Stimulated activated CD4-positive, alpha-beta T cell treated with anti-CD3 and anti-CD28 coated beads, TNF-alpha, amount 100 ng/mL, for 24 hours (primary cell): Measurements from ENCODE around the gene ZNF662.
"Not testable (repeated sequence)": the region's sequence is repeated elsewhere in the genome, so short reads cannot be mapped to it uniquely, and the experiment has no call there.

ENCODE experiments used
- DNase-seq, 3 experiments: peaks; one replicate each; pipeline ENCODE4 v3.0.0-alpha.2; 2020; ENCODE audit warnings: low read depth in 3 of 3

ZNF662 gene

DNA sequence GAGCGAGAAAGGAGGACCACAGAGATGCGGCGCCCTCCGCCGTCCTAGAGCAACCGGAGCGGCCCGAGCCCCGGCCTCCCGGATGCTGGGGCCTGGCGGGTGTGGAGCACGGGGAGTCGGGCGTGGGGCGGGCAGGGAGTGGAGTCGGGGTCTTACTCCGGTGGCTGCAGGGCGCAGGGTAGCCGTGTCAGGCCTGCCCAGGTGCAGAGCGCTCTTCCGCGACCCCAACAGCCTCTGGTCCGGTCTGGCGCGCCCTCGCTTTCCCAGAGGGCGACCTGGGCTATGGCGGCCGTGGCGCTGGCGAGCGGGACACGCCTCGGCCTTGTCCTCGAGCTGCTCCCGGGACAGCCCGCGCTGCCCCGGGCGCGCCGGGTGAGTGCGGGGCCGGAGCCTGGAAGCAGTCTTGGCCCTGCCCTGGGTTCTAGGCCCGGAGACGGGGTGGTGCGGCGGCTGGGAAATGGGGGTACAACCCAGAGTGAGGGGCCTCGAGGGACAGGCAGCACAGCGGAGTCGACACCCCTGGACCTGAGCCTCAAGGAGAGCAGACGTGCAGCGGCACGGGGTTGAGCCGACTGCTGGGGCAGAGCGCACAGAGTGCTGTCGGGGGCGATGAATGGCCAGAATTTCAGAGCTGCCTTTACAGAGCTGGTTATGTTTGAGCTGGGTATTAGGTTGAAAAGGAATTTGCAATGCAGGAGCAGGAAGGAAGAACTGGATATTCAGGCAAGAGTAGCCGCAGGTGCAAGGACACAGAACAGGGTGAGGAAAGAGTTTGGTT, at the start of gene ZNF662:
Gene ZNF662, plus strand, starts transcription at position 73 of the 778 bp plus-strand sequence. CDS start 1,973 bp downstream, outside the sequence.
- peak in 1 of 3 experiments; percentile 30 for DNase-seq

DNA sequence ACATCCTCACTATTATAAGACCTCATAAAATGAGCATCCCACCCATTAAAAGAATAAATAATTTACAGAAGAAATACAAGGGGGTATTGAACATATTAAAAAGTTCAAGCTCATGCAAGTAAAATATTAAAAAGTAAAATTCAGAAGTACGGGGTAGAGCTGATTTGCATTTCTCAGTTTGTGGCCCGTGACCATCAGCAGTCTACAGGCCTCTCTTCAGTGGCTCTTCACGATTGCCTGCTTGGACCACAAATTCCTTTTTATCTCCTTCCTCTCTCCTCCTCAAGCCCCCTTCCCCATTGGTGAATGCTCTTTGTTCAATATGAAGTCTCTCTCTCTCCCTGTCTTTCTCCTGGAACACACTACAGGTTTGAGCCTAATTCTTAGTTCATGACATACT, 49.4 kb upstream of the ZNF662 start:
- DNase-seq = no peak

DNA sequence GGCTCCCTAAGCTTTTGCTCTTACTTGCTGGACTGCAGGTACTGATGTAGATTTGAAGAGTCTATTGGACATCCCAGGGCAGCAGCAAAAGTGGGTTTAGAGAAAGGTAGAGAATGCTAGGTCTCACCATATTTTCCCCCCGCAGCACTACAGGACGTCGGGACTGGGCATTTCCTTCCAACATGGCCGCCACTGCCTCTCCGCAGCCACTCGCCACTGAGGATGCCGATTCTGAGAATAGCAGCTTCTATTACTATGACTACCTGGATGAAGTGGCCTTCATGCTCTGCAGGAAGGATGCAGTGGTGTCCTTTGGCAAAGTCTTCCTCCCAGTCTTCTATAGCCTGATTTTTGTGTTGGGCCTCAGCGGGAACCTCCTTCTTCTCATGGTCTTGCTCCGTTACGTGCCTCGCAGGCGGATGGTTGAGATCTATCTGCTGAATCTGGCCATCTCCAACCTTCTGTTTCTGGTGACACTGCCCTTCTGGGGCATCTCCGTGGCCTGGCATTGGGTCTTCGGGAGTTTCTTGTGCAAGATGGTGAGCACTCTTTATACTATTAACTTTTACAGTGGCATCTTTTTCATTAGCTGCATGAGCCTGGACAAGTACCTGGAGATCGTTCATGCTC, 41.5 kb upstream of the ZNF662 start:
- DNase-seq = no peak

DNA sequence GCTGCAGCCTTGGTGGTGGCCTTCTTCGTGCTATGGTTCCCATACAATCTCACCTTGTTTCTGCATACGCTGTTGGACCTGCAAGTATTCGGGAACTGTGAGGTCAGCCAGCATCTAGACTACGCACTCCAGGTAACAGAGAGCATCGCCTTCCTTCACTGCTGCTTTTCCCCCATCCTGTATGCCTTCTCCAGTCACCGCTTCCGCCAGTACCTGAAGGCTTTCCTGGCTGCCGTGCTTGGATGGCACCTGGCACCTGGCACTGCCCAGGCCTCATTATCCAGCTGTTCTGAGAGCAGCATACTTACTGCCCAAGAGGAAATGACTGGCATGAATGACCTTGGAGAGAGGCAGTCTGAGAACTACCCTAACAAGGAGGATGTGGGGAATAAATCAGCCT, 40.7 kb upstream of the ZNF662 start:
- no peak for DNase-seq

DNA sequence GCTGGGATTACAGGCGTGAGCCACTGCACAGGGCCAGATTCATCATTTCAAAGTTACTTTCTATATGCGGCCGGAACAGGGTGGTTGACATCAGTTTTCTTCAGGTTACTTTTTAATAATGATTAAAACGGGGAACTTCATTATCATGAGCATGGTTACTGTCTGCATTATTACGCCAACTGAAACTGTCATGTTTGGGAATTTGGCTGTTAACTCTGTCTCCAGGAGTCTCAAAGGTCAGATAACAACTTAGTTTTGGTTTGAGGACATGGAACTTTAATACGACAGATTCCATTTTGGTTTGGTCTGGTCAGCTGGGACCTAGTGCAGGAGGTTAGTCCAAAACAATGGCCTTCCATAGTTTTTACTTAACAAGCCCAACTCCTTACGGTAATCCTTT, 38.8 kb upstream of the ZNF662 start:
- no peak for DNase-seq

DNA sequence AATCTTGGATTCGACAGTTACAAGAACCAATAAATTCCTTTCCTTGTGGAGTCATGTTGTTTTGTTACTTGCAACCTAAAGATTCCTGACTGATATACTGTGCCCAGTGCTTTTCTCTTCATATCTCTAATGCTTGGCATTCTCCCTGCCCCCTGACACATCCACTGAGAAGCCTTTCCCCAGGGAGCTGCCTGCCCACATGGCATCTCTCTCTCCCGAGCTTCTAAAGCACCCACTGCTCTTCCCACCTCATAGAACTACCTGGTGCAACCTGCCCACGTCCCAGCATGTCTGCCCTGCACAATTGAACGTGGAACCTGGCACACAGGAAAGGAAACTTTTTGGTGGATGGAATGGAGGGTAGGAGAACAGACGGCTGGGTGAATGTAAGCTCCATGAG, 37.1 kb upstream of the ZNF662 start:
- DNase-seq = no peak

DNA sequence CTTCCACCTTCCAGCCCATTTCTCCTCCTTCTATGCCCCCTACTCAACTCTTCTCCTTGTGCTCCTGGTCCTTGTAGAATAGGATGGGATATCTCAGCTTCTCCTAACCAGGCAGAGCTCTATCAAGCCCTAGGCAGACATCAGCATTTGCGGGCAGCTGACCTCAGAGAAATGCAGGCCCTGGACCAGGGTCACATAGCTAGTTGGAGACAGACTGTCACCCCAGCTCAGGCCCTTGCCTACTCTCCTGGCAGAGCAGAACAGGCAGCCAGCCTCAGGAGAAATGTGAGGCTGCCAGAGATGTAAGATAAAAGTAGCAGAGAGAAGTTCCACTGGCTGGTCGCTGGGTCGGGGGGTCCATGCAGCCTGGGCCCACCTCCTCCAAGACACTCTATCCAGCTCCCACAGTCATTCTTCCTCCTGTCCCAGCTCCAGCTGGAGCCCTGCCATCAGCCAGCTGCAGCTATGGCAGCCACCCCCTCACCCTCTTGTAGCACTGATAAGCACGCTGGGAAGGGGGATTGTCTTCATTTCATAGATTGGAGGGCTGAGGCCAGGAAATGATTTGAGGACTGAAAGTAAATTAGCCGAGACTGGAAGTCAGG, 34.2 kb upstream of the ZNF662 start:
- no peak for DNase-seq

DNA sequence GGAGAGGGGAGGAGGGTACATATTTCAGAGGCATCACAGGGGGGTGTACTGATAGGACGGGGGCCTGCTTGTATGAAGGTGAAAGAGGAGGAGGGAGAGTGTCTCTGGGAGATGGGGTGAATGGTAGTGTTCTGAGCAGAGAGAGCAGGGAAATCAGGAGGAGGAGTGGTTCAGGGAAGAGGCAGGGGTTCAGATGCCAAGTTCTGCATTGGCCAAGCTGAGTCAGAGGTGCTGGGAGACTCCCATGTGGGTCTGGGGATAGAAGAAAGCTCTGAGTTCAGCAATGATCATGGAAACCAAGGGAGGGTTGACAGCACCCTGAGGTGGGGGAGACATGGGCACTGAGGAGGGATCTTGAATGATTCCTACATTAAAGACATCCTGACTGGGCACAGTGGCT, 33.2 kb upstream of the ZNF662 start:
- DNase-seq = no peak

DNA sequence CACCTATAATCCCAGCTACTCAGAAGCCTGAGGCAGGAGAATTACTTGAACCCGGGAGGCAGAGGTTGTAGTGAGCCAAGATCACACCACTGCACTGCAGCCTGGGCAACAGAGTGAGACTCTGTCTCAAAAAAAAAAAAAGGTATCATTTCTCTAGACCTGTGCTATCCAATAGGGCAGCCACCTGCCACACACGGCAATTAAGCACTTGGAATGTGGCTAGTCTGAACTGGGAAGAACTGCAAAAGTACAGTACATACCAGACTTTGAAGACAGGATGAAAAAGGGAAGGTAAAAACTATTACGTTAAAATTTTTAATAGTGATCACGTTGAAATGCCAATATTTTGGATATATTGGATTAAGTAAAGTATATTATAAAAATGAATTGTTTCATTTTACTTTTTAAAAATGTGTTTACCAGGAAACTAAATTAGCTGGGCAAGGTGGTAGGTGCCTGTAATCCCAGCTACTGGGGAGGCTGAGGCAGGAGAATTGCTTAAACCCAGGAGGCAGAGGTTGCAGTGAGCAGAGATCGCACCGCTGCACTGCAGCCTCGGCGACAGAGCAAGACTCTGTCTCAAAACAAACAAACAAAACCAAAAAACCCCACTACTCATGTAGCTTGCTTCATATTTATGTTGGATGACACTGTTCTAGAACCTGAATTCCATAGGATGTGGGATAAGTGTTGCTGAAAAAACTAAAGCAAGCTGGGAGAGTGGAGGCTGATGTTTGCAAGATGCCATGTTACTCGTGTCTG, 32.5 kb upstream of the ZNF662 start:
- no peak for DNase-seq

DNA sequence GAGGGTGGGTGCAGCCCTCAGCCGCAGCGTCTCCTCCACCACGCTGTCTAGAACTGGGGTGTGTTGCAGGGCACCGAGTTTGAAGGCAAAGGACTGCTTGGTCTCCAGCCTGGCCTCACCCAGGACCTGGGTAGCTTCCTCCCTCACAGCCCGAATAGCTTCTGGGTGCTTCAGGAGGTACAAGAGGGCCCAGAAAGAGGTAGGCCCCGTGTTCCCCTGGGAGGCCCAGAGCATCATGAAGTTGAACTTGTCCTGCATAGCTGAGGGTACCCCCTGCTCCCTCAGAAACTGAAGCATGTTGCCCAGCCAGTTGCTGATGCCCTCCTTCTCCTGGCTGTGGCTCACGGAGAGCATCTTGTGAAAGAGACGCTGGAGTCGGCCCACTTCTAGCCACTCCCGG, 31.2 kb upstream of the ZNF662 start:
- DNase-seq = no peak

DNA sequence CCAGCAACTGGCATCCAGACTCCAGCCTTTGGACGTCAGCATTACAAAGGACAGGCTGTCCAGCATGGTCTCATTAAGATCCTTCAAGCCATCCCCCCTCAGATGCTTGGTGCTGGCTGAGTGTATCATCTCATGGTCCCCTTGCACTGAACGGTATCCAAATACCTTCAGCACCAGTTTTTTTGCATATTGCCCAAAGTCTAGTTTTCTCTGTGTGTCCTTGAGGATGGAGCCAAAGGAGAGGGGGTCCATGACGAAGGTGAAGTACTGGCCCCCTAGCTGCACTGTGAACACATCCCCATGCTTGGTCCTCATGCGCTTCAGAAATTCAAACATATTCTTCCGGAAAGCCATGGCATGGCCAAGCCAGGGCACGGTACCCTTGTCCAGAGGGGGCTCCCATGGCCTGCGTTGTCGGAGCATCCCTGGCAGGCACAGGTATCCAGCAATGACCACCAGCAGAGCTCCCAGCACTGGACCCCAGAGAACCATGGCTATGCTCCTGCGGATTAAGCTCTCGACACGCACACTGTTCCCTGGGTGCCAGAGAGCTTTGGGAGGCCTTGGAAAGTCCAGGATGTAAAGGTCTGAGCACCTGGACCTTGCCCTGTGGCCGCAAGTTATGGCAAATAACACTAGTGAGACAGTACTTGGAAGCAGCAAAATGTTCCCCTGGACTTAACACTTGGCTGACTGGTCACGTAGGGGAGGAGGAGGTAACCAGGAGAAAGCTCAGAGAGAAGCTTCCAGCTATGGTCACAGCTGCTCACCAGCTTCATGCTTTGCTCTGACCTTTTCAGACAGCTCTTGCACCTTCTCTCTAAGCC, 30.4 kb upstream of the ZNF662 start, which contains the start of gene CYP8B1:
Gene CYP8B1, minus strand, starts transcription at position 555 of the 827 bp plus-strand sequence. Its CDS starts 63 bp downstream, at position 492.
- DNase-seq = no peak

DNA sequence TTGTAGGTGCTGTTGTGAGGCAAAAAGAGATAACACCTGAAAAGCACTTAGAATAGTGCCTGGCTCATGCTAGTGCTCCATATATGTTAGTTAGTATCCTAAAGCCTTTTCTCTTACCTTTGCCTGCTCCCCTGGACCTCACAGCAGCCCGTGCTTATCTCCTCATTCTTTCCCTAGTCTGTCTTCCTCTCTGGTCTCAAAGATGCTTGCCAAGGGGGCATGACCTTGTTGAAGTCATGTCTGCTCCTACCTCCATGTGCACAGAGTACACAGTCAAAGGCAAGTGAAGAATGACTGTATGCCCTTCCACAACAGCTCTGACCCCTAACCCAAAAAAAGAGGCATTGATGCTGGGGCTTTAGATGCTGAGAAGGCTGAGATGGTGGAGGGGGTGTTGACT, 29.5 kb upstream of the ZNF662 start:
- no peak for DNase-seq

DNA sequence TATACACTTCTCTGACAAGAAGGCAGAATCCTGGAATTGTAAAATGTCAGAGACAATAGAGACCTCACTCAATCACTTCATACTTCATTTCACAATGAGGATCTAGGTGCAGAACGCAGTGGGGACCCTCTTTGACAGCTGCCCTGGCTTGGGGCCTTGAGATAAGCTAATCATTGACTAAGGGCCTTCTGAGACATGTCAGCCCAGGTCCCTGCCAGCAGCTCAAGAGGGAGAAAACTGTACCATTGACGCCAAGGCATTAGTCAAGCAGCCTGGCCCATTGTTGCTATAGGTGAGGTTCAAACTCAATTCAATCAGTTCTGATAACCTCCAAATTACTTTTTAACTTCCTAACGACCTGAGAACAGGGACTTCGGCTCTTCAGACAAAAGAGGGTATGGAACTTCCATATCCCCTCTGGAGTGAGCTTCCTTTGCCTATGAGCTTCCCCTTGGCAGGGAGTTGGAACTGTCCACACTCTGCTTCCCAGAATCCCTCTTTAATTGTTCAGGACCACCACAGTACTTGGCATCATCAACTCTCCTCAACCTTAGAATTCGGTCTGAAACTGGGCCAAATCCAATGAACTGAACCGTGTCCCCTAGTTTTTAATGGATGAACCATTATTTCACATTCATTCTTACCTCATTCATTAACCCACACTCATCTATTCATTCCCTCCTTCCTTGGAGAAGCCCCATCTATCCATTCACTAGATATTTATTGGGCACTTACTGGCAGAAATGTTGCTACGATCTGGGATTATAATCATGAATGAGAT, 28.8 kb upstream of the ZNF662 start:
- no peak for DNase-seq

DNA sequence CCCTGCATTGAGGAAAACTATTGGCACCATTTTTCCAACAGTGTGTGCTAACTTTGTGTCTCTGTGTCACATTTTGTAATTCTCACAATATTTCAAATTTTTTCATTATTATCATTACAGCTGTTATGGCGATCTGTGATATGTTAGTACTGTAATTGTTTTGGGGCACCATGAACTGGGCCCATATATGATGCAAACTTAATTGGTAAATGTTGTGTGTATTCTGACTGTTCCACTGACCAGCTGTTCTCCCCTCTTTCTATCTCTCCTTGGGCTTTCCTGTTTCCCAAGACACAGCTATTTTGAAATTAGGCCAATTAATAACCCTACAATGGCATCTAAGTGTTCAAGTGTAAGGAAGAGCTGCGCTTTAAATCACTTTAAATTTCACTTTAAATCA, 28.1 kb upstream of the ZNF662 start:
- DNase-seq = no peak

DNA sequence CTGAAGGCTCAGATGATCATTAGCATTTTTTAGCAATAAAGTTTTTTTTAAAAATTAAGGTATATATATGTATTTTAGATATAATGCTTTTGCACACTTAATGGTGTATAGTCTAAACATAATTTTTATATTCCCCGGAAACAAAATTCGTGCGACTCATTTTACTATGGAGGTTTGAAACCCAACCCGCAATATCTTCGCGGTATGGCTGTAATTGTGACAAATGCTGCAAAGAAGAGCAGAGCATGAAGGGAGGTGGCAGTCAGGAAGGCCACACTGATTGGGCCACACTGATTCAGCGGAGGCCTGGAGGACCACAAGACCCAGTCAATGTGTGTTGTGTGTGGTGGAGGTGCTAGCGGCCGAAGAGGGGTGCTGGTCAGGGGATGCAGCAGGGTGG, 25.8 kb upstream of the ZNF662 start:
- no peak for DNase-seq

DNA sequence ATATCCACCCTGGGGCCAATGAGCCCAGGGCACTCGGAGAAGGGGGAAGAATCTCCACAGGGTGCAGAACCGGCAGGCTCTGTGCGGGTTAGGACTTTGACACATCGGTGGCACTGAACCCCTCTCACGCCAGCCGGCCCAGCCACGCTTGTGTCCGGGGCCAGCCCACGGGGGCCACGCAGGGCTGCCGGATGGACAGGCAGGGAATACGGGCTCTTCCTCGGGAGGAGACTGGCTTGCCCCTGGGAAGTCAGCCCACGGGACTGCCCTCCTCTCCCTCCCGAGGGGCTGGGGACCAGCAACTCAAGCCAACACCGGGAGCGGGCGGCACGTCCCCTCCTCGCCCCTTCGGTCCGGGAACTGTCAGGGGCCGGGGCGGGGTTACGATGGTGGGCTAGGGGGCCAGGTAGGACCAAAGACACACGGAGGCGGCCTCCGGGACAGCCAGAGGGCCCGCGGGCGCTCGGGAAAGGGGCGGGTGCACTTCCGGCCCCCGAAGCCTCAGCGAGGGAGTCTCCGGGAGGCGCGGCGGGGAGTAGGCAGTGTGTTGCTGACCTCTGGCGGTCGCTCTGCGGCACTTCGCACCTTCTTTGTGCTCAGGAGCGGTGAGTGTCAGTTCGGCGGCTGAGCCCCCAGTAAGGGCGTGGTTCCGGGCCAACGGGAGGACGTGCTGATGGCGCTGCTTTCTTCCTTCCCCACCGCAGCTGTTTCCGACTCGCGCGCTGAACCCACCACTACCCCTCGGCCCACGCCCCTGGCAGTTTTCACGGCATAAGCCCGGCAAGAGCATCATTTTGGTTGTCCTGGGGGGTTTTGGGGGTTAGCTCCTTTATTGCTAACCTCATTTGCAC, 25.1 kb upstream of the ZNF662 start:
- DNase-seq = peak; percentile 75 to 89 (median 77)

DNA sequence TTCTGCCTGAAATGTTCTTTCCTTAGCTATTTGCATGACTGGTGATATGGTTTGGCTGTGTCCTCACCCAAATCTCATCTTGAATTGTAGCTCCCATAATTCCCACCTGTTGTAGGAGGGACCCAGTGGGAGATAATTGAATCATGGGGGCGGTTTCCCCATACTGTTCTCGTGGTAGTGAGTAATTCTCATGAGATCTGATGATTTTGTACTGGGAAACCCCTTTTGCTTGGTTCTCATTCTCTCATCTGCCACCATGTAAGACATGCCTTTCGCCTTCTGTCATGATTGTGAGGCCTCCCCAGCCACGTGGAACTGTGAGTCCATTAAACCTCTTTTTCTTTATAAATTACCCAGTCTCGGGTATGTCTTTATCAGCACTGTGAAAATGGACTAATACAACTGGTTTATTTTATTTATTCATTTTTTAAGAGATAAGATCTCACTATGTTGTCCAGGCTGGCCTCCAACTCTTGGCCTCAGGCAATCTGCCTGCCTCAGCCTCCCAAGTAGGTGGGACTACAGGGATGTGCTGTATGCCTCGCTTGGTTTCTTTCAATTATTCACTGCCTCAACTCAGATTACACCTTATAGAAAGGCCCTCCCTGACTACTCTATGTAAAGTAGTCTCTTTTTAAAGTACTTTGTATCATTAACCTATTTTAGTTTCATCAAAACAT, 22.6 kb upstream of the ZNF662 start:
- not testable (repeated sequence) for DNase-seq

DNA sequence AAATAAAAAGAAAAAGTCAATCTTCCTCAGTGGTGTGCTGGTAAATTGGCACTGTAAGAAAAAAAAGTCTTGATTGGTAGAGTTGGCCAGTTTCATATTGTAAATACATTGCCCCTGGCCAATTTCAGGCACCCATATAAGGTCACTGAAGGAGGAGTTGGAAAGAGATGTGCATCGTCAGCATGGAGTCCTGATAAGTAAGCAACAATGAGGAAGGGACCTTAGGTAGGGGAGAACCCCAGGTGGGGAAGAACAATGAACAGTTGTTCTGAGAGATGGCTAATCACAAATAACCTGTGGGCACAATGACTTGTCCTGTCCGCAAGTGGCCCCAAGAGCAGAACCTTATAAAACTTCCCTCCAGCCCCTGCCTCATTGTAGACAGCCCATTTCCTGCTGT, 21.6 kb upstream of the ZNF662 start:
- DNase-seq = no peak

DNA sequence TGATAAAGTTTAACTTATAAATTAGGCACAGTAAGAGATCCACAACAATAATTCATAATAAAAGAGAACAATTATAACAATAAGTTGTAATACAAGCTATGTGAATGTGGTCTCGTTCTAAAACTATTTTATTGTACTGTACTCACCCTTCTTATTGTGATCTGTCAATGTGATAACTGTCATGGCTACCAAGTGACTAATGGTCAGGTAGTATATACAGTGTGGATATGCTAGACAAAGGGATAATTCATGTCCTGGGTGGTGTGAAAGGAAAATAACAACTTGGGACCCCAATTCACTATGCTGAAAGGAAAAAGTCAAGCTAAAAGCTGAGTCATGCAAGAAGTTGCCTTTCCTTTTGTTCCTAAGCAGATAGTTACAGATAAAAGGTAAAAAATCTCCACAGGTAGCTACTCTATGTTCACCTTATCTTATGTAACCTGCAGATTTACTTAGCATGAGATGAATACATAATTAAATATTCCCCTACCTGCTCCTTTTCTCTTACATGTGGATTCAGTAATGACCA, 19.6 kb upstream of the ZNF662 start:
- DNase-seq = no peak
